BJ (cell line): ENCODE data around the gene RNASEL. TPM values are rescaled to one million over a fixed set of nuclear protein-coding genes. Genes with fewer than 3 reads are reported as not detected.

Experiments
- CTCF ChIA-PET: fragments of 350-600 bp; formaldehyde crosslinking; extraction: SDS; loops from one replicate; lab custom pipeline; 2021; ENCODE audit warnings: antibody characterized with exemption, inconsistent platforms; lab: Yijun Ruan, JAX
- POLR2A ChIA-PET: fragments of 300-600 bp; sonication (Branson Sonifier 250); formaldehyde crosslinking; extraction: SDS; loops from one replicate; lab custom pipeline; 2021; ENCODE audit warnings: antibody characterized with exemption; lab: Charles Lee
- DNase-seq: peaks from one replicate; pipeline ENCODE4 v3.0.0-alpha.2; 2011; ENCODE audit warnings: low read depth
- H3K27me3 ChIP-seq: 2 replicates; pipeline ENCODE4 v1.6.0; 2011; ENCODE audit warnings: low read length; ENCODE audit not compliant: control insufficient read depth, insufficient read depth
- H3K36me3 ChIP-seq: 2 replicates; pipeline ENCODE4 v1.5.1; 2011; ENCODE audit warnings: low read length; ENCODE audit not compliant: control insufficient read depth, insufficient read depth
- H3K4me3 ChIP-seq: 2 replicates; pipeline ENCODE4 v1.5.1; 2011; ENCODE audit warnings: low read depth, mild to moderate bottlenecking, control low read depth, low read length
- polyA minus RNA-seq: library from RNA; depleted of rRNA, polyadenylated mRNA; stranded (reverse); fragments of >200 nt; gene quantifications from 2 replicates; pipeline ENCODE4 v1.2.3, GENCODE V29; 2011; rRNA and poly(A)+ RNA removed
- polyA plus RNA-seq: library from polyadenylated mRNA; depleted of rRNA; stranded (reverse); fragments of >200 nt; gene quantifications from 2 replicates; pipeline ENCODE4 v1.2.3, GENCODE V29; 2011; rRNA removed
- TF ChIP-seq, protein P1 (sequence below): IDR thresholded peaks from 2 replicates; pipeline ENCODE4 v1.5.1; 2011; ENCODE audit warnings: low read depth, mild to moderate bottlenecking, control low read depth, inconsistent platforms, low read length, moderate library complexity; ENCODE audit not compliant: insufficient read depth

Gene RNASEL
- 4.1 and 6.9 TPM in 2 replicates for polyA plus RNA-seq
- 2.6 and 3.5 TPM in 2 replicates for polyA minus RNA-seq

DNA sequence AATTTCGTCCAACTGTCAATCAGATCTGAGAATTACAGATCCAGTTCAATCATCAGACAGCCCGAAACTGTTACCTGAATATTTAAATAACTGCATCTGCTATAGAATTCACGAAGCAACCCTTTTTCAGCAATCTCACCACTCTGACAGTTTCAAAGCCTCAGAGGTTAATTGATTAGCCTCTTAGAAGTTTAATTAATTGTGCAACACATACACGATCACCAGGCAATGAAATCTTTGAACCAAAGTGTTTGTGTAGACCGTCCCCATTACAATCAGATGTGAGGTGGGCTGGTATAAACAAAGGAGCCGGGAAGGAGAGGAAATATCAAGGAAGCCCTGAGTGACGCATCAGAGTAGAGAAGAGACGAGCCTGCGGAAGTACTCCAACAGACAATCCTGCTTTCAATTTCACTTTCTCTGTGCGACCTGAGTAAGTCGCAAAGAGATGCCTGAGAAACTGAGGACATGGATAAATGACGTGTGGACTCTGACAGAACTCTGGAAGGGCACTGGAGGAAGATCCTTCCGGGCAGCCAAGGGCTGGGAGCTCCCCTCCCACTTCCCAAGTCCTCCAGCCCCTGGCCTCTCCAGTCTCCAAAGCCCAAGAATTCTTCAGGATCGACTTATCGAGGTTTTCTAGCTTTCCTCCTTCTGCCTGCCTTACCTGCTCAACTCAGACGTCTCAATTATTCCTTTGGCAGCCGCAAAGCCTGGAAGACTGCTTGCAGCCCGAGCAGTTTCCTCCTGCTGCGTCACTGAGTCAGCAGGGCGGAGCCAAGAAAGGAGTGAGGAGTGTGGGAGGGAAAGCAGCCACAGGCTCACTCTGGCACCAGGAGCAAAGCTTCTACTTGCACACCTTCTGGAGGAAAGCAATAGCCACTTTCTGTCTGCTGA, at the start of gene RNASEL:
Gene RNASEL, minus strand, starts transcription at position 757 of the 897 bp plus-strand sequence. CDS start 2,450 bp downstream, outside the sequence.
- ChIA-PET POLR2A (no interaction called here), CTCF (interaction anchor here (1.2 to 2.8 kb wide), 5 partner anchors 9 to 198 kb away, joined by 3 to 8 read pairs (median 7); no protein-coding TSS in a partner anchor)
- H3K27me3 ChIP-seq = peaks cover 1% of the 10 kb centered on the region; the same call in 1 of the 2 replicates
- H3K4me3 ChIP-seq = peak within 1 kb of the TSS; percentile 67
- TF ChIP-seq, protein P1, sequence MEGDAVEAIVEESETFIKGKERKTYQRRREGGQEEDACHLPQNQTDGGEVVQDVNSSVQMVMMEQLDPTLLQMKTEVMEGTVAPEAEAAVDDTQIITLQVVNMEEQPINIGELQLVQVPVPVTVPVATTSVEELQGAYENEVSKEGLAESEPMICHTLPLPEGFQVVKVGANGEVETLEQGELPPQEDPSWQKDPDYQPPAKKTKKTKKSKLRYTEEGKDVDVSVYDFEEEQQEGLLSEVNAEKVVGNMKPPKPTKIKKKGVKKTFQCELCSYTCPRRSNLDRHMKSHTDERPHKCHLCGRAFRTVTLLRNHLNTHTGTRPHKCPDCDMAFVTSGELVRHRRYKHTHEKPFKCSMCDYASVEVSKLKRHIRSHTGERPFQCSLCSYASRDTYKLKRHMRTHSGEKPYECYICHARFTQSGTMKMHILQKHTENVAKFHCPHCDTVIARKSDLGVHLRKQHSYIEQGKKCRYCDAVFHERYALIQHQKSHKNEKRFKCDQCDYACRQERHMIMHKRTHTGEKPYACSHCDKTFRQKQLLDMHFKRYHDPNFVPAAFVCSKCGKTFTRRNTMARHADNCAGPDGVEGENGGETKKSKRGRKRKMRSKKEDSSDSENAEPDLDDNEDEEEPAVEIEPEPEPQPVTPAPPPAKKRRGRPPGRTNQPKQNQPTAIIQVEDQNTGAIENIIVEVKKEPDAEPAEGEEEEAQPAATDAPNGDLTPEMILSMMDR = no peak
- no peaks in the 10 kb centered on the region for H3K36me3 ChIP-seq
- peak; percentile 16 for DNase-seq

DNA sequence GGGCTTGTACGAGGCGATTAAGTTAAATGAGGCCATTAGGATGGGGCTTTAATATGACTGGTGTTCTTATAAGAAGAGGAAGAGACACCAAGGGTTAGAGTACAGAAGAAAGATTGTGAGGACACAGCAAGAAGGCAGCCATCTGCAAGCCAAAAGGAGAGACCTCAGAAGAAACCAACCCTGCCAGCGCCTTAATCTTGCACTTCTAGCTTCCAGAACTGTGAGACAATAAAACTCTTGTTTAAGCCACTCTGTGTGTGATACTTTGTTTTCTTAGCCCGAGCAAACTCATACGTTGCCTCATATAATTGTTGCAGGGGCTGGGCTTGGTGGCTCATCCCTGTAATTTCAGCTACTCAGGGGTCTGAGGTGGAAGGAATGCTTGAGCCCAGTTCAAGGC, 48.7 kb upstream of the RNASEL start:
- H3K27me3 ChIP-seq = 0 out of 2 replicates have a peak, but pooled peaks cover 2% of the 10 kb centered on the region
- no peak for DNase-seq
- H3K36me3 ChIP-seq = no peaks in the 10 kb centered on the region
- ChIA-PET CTCF (interaction anchor here (0.7 kb wide), 1 partner anchor 41 kb away, joined by 3 read pairs; no protein-coding TSS in a partner anchor), POLR2A (no interaction called here)
- TF ChIP-seq, protein P1 = no peak
- no peak overlapping the region for H3K4me3 ChIP-seq

DNA sequence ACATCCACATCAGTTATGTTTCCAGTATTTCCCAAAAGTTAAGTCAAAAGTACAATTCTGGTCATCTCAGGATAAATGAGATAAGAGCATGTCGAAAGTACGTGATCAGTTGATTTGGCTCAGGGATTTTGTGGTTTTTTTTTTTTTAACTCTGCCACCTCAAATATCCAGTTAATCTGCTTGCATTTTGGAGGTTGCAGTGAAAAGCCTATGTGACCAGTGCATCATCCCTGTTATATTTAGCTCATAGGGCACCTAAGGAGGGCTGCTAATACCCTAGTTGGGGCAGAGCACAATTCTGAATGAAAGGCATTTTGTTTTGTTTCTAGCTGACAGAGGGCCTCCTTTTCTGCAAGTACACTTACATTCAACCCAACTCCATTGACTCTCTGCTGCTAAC, 46.8 kb upstream of the RNASEL start:
- Histone ChIP-seq H3K36me3 (no peaks in the 10 kb centered on the region), H3K27me3 (0 out of 2 replicates have a peak, but pooled peaks cover 2% of the 10 kb centered on the region), H3K4me3 (no peak overlapping the region)
- POLR2A ChIA-PET = no interaction called here
- TF ChIP-seq, protein P1 = no peak
- no peak for DNase-seq
- CTCF ChIA-PET = no interaction called here

DNA sequence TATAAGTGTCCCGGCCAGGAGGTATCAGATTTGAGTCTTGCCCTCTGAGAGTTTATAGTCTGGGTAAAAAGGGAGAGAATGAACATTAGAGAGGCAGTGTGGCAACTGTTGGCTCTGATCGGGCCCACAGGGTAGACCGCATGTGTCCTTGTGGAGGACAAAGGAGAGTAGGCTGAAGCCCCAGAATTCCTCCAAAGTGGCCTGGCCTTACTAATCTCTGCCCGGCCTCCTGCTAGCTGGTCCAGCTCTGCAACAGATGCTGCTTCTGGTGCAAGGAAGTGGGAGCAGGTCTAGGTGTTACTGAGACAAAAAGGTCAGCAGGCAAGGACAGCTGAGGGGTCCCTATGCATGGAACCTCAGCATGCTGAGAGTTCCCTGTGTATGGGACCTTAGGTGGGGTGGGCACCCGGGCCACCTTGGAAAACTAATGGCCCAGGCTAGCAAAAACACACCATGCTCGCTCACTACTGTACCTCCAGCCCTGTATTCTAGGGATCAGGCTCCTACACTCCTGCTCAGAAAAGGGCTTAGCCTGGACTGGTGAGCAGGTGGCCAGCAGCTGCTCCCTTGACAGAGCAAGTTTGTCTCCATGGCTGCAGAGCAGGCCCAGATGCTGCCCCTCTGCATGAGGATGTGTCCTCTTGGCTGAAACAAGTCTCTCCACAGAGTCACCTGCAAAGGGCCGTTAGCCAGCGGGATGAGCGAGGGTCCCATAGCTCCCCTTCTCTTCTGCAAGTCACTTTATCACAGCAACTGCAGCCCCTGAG, 45.4 kb upstream of the RNASEL start:
- TF ChIP-seq, protein P1 = no peak
- CTCF ChIA-PET = interaction anchor here (1.2 kb wide), 1 partner anchor 8 kb away, joined by 4 read pairs; no protein-coding TSS in a partner anchor
- DNase-seq = no peak
- H3K4me3 ChIP-seq = no peak overlapping the region
- 0 out of 2 replicates have a peak, but pooled peaks cover 2% of the 10 kb centered on the region for H3K27me3 ChIP-seq
- no peaks in the 10 kb centered on the region for H3K36me3 ChIP-seq
- POLR2A ChIA-PET = no interaction called here
